ENCODE data around the gene CYRIA.

GRCh38 chr2:16650287-16651249 is 15.1 kb downstream of the CYRIA start:
- TF ChIP-seq CTCF (IDR thresholded peaks at IDR 0.05; ENCODE audit: low read depth, low read length) (no peak), EZH2phosphoT487 (IDR thresholded peaks at IDR 0.05; ENCODE audit: low read depth) (no peak)

Measured in OCI-LY3 (cell line).